ENCODE data around the gene FAM186B. TPM values are rescaled to one million over a fixed set of nuclear protein-coding genes. Genes with fewer than 3 reads are reported as not detected.

FAM186B gene
- total RNA-seq, 1 donor from 2014 or later, result 0.75 TPM

- H3K9me3 ChIP-seq, result no peaks in the 10 kb centered on the region
- H3K4me3 ChIP-seq, result no peak overlapping the region
- peak overlapping the region; percentile 30 for H3K27ac ChIP-seq
- TF ChIP-seq CTCF (IDR thresholded peaks at IDR 0.05), result peak; percentile 96
- H3K27me3 ChIP-seq, result no peaks in the 10 kb centered on the region
- peaks cover 66% of the 10 kb centered on the region for H3K36me3 ChIP-seq
- H3K4me1 ChIP-seq, result peaks cover 34% of the 10 kb centered on the region
- ATAC-seq (peak; percentile 82), DNase-seq (peak; percentile 81)
- intact Hi-C loops (cut with DNase I), result loop anchor here (2.0 kb wide), 1 partner anchor 62 kb away; the partner anchor contains the start of gene FMNL3
Observed at GRCh38 chr12:49644620-49644994, 39.2 kb upstream of the FAM186B start.

GRCh38 chr12:49643961-49644619 lies 38.7 kb upstream of the FAM186B start:
- ATAC-seq (no peak), DNase-seq (no peak)
- Histone ChIP-seq H3K4me3 (no peak overlapping the region), H3K9me3 (no peaks in the 10 kb centered on the region), H3K27me3 (no peaks in the 10 kb centered on the region), H3K27ac (peak overlapping the region; percentile 30), H3K4me1 (peaks cover 31% of the 10 kb centered on the region), H3K36me3 (peaks cover 61% of the 10 kb centered on the region)
- intact Hi-C loops (cut with DNase I), result loop anchor here (2.0 kb wide), 1 partner anchor 63 kb away; the partner anchor contains the start of gene FMNL3
- no peak for TF ChIP-seq CTCF (IDR thresholded peaks at IDR 0.05)

GRCh38 chr12:49643135-49643534 lies 37.7 kb upstream of the FAM186B start:
- intact Hi-C loops (cut with DNase I), result no loop called here
- Histone ChIP-seq H3K36me3 (peaks cover 56% of the 10 kb centered on the region), H3K4me1 (peaks cover 21% of the 10 kb centered on the region), H3K27ac (no peak overlapping the region), H3K4me3 (no peak overlapping the region), H3K9me3 (no peaks in the 10 kb centered on the region), H3K27me3 (no peaks in the 10 kb centered on the region)
- ATAC-seq (no peak), DNase-seq (no peak)
- no peak for TF ChIP-seq CTCF (IDR thresholded peaks at IDR 0.05)

- Histone ChIP-seq H3K9me3 (no peaks in the 10 kb centered on the region), H3K36me3 (peaks cover 49% of the 10 kb centered on the region), H3K27me3 (no peaks in the 10 kb centered on the region), H3K27ac (no peak overlapping the region), H3K4me1 (peaks cover 16% of the 10 kb centered on the region), H3K4me3 (no peak overlapping the region)
- DNase-seq, result no peak
- intact Hi-C loops (cut with DNase I), result no loop called here
- ATAC-seq, result no peak
- no peak for TF ChIP-seq CTCF (IDR thresholded peaks at IDR 0.05)
Observed at GRCh38 chr12:49642370-49642802, 36.9 kb upstream of the FAM186B start.

GRCh38 chr12:49641748-49642369 lies 36.4 kb upstream of the FAM186B start:
- DNase-seq, result no peak

More at GRCh38 chr12:49641748-49642369, 36.4 kb upstream of the FAM186B start:
- no peak overlapping the region for H3K27ac ChIP-seq
- peaks cover 15% of the 10 kb centered on the region for H3K4me1 ChIP-seq
- no peak for TF ChIP-seq CTCF (IDR thresholded peaks at IDR 0.05)
- no peaks in the 10 kb centered on the region for H3K9me3 ChIP-seq
- no peak for ATAC-seq
- peaks cover 46% of the 10 kb centered on the region for H3K36me3 ChIP-seq
- no peaks in the 10 kb centered on the region for H3K27me3 ChIP-seq
- H3K4me3 ChIP-seq, result no peak overlapping the region
- intact Hi-C loops (cut with DNase I), result no loop called here
